ENCODE results near the gene BARD1.
"Not testable (repeated sequence)": the region's sequence is repeated elsewhere in the genome, so short reads cannot be mapped to it uniquely, and the experiment has no call there.

BARD1 gene

DNA sequence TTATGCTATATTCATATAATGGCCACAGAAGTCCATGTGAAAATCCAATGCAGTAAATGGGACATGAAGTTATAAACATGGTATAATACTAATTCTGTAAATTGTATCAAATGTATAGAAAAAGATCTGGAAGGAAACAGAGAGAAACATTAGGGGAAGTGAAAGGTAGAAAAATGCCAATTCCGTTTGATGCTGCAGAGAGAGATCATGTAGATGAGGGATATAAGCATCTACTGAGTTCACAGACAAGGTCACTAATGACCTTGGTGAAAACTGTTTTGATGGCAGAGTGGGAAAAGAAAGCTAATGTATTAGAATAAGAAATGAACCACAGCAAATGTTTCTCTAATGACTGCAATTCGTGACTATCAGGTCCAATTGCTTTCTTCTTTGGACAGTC lies 56.0 kb downstream of the BARD1 start:
- no peak for DNase-seq

DNA sequence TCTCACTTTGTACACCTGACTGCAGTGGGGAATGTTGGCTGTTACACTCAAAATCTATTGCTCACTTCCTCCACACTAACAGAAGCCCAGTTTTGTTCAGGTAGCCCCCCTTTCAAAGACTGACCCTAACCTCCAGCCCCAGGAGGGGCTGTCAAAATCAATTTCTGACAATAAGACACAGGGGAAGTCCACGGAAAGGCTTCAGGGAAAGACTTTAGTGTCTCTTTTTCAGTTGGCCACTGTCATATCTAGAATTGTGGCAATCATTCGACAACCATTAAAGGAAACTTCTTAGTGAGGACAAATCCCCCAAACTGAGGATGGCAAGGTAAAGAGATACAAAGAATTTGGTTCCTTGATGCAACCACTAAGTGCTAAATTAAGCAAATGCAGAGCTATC lies 59.0 kb downstream of the BARD1 start:
- no peak for DNase-seq

GRCh38 chr2:214747992-214748391 lies 61.5 kb downstream of the BARD1 start:
- no peak for DNase-seq

DNA sequence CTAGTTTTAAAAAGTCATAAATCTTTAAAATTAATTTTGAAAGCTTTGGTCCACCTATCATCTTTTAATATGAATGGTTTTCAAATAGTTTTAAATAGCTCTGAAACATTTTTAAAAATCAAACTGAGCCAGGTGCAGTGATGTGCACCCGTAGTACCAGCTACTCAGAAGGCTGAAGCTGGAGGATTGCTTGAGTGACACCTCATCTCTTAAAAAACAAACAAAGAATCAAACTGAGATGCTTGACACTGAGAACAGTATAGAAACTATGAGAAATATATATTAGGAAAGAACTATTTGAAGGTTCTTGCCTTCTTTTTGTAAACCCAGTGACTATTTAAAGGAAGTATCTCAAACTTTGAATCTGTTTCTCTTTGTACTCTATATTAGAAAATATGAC lies 67.4 kb downstream of the BARD1 start:
- DNase-seq, result no peak

DNA sequence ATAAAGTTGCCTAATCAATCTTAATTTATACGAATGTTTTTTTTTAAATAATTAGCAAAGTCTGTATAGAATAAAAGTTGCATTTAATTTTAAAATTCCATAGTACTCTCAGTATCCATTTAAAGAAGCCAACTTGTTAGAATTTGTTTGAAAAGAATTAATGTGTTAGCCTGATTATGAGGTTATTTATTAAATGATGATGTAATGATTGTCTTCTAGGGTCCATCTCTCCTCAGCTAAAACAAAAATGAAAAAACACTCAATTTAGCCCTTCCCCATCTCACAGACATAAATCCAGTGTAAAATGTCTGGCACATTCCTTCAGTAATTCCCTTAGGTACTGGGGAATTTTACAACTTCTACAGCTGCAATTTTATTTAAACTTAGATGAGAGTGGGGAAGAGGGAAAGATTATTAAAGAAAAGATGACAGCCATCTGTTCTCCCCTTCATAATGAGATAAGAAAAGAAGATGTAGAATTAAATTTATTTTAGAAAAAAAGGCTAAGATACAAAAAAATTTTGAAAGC lies 68.6 kb downstream of the BARD1 start:
- DNase-seq, result no peak

DNA sequence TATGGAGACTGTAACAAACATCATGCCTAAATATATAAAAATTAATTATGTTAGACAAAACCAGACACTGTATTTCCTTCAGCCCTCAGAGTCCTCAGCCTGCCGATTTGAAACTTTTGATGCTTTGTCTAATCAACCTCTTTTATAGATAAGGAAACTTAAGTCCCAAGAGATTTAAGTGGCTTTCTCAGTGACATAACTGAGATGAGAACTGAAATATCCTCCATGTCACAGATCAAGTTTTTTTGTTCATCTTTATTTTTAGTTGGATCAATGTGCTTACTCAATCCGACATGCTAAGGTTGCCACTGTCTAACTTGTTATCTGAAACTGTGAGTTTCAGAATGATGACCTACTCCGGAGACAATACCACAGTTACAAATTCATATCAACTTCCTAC lies 72.3 kb downstream of the BARD1 start:
- DNase-seq, result no peak

DNA sequence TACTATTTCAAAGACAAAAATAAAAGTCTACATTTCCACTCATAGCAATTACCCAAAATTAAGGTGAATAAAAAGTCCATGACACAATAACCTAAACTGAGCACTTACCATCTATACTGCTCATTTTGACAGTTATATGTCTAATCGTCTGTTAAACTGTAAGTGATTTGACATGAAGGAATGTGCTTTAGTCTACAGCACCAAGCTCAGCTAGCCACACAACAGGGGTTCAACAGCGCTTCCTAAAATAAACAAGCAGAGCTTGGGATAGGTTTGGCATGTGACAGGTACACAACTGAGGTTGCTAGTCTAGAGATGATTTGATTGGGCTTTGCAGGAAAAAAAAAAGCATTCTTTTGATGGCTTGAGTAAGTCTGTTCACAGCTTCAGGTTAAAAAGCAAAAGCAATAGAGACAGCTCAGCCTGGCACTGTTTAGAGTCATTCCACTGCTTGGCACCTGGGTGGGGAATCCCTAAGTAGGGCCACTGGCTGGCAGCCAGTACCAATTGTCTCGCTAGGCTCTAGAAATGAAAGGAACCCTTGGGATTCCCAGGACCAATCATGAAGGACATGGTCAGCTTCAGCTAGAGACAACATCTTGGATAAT lies 78.6 kb downstream of the BARD1 start:
- DNase-seq, result no peak

DNA sequence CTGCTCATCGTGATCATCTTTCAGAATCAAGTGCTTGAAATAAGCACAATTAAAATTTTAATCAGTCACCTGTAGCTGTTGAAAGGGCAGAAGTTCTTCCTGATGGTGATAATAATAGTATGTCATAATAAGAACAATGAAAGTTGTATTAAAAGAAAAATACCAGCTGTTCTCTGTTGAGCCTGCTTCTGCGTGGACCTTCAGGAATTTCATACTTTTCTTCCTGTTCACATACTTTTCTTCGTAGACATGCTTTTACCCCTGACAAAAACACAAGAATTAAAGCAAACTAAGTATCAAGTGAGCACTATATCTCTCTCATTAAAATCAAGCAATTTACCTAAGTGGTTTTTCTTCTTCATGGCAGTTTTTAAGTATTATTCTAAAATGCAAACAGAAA lies 79.2 kb downstream of the BARD1 start:
- DNase-seq, result no peak

- no peak for DNase-seq
These were observed 84.7 kb downstream of the BARD1 start for GRCh38 chr2:214724741-214725140.

- DNase-seq, result not testable (repeated sequence)
These were observed 91.6 kb downstream of the BARD1 start for GRCh38 chr2:214717837-214718236.

DNA sequence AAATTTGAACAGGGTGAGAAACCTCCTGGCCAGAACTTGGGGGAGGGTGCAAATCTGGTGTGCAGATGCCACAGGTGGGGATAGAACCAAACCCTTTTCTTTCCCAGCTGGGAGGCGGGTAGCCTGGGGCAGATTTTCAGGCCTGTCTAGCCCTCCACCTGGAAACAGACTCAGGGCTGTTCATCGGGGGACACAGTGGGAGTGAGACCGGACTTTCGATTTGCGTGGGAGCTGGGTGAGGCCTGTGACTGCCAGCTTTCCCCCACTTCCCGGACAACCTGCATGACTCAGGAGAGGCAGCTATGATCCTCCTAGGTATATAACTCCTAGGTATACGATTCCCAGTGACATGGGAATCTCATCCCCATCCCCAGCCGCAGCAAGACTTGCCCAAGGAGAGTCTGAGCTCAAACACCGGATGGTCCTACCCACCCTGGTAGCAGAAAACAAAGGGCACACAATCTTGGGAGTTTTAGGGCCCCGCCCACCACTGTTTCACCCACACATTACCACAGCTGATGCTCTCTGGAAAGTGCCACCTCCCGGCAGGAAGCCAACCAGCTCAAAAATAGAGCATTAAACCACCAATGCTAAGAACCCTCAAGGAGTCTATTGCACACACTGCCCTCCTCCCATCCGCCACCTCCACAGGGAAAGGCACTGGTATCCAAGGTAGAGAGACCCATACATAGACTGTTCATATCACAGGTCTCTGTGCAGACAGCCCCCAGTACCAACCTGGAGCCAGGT lies 92.5 kb downstream of the BARD1 start:
- no peak for DNase-seq

GRCh38 chr2:214715025-214715424 lies 94.5 kb downstream of the BARD1 start:
- DNase-seq, result no peak

DNA sequence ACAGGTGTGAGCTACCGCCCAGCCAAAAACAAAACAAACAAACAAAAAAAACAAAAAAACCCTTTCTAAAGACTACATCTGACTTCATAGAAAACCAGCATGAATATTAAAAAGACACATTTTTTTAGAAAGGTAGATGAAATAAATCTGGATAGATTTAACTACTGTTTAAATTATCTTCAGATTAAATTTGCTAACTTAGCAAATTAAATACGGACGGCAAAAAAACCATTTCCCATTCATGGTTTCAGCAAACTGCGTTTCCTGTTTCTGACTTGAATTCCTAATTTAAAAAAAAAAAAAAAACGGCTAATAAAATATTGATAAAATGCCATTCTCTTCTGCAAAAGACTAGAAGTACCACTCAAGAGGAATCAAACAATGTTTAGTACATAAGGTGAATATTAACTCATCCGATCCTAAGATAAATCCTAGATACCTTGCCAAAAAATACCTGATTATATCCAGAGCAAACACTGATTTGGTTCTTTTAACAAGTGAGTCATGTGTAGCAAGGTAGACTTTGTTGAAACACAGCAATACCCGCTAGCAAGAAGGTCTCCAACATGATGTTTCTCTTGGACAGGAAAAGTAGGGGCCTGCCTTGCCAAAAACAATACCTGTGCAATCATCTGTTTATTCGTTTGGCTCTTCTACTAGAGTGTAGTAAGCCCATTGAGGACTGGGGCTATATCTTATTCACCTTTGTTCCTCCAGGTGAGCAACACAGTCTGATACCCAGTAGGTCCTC lies 96.2 kb downstream of the BARD1 start:
- no peak for DNase-seq

- no peak for DNase-seq
These were observed 98.8 kb downstream of the BARD1 start for GRCh38 chr2:214710729-214711128.

DNA sequence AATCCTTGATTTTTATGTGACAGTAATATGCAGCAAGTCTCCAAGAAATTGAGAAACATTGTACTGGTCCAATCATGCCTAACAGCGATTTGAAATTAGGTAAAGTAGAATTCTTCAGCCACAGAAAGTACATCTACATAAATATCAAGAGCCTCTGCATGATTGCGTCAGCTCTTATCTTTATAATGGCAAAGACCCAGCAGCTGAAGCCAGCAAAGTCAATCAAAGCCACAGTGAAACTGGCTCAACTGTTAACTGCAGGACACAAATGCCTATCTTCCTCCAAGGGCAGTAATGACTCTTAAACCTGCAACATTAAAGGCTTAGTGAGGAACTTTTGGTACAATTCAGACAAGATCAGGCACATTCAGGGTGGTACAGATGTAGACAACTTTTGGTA lies 102.5 kb downstream of the BARD1 start:
- DNase-seq, result no peak

- DNase-seq, result no peak
These were observed 110.2 kb downstream of the BARD1 start for GRCh38 chr2:214699236-214699635.

- no peak for DNase-seq
These were observed 112.8 kb downstream of the BARD1 start for GRCh38 chr2:214696681-214697080.

DNA sequence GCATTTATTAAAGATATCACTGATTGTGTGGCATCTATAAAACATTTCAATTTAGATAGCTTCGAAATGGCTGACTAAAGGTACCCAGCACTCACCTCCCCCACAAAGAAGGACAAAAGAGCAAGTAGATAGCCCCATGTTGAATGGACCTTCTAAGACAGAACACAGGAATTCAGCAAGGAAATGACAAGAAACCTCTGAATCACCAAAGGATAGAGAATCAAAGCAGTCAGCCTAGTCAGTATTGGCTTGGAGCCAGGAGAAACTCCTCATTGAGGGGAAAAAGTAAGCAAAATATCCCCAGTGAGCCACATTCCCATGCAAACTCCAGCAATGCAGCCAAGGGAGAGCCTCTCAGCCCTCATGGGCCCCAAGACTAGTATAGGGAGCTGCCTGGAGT lies 113.7 kb downstream of the BARD1 start:
- DNase-seq, result no peak

DNA sequence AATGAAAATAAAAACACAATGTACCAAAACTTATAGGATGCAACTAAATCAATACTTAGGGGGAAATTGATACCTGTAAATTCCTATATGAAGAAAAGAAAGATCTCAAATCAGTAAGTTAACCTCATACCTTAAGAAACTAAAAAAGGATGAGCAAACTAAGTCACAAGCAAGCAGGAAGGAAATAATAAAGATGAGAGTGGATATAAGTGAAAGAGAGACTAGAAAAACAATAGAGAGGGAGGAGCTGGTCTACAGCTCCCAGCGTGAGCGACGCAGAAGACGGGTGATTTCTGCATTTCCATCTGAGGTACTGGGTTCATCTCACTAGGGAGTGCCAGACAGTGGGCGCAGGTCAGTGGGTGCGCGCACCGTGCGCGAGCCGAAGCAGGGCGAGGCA lies 125.9 kb downstream of the BARD1 start:
- DNase-seq, result not testable (repeated sequence)

DNA sequence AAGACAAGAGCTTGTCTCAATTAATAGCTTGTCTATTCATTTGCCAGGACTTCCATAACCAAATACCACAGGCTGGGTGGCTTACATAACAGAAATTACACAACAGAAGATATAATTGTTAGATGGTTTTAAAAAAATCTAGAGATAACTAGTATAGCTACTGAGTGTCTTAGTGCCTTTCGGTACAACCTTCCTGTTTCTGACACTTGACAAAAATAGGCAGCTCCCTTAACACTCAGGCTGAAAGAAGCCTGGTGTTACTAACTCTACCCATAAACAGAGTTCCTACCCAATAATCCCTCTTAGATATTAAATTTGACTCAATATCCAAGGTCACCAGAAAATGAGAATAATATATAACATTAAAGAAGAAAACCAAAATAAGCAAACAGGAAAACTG lies 129.7 kb downstream of the BARD1 start:
- DNase-seq, result no peak

GRCh38 chr2:214676421-214677089 lies 132.9 kb downstream of the BARD1 start:
- DNase-seq, result no peak

Data from NK-92 treated with Interleukin-12 subunit alpha and Interleukin-12 subunit beta, amount 100 ng/mL, for 24 hours (cell line).